Measurements from ENCODE around the gene TNPO3.
"Not testable (repeated sequence)": the region's sequence is repeated elsewhere in the genome, so short reads cannot be mapped to it uniquely, and the experiment has no call there.

TNPO3 gene

GRCh38 chr7:129014501-129015101 is 40.3 kb downstream of the TNPO3 start:
- DNase-seq (ENCODE audit: low spot score): no peak

DNA sequence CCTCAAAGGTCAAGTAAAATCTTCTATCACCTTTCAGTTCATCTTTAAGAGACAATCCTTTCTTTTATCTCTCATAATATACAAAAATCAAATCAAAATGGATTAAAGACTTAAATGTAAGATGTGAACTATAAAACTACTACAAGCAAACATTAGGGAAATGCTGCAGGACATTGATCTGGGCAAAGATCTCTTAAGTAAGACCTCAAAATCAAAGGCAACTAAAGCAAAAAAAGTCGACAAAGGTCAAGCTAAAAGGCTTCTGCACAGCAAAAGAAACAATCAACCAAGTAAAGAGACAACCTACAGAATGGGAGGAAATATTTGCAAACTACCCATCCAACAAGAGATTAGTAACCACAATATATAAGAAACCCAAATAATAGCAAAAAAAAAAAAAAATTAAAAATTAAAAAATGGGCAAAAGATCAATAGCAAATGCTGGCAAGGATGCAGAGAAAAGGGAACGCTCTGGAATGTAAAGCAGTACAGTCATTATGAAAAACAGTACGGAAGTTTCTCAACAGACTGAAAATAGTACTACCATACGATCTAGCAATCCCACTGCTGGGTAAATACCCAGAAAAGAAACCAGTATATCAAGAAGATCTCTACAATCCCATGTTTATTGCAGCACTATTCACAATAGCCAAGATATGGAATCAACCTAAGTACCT is 41.7 kb downstream of the TNPO3 start:
- DNase-seq (ENCODE audit: low spot score): no peak

DNA sequence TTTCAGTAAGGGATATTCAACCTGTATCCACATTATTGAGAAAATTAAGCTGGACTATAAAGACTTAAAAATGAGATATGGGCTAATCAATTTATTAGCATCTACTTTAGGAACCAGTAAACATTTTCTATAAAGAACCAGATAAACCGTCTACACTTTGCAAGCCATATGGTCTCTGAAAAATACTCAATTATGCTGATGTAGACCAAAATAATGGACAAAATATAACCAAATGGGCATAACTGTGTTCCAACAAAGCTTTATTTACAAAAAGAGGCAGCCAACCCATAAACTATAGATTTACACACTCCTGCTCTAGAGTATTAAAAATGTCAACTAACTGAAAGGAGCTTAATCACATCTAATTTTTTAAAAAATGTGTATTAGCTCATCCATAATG is 42.3 kb downstream of the TNPO3 start:
- no peak for DNase-seq (ENCODE audit: low spot score)

DNA sequence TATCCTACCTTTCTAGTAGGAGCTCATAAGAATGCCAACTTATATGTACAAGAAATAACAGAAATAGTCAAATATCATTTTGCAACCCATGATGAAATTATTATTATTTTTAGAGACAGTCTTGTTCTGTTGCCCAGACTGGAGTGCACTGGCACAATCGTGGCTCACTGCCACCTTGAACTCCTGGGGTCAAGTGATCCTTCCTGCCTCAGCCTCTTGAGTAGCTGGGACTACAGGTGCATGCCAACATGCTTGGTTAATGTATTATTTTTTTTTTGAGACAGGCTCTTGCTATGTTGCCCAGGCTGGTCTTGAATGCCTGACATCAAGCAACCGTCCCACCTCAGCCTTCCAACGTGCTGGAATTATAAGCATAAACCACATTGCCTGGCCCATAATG is 44.8 kb downstream of the TNPO3 start:
- no peak for DNase-seq (ENCODE audit: low spot score)

DNA sequence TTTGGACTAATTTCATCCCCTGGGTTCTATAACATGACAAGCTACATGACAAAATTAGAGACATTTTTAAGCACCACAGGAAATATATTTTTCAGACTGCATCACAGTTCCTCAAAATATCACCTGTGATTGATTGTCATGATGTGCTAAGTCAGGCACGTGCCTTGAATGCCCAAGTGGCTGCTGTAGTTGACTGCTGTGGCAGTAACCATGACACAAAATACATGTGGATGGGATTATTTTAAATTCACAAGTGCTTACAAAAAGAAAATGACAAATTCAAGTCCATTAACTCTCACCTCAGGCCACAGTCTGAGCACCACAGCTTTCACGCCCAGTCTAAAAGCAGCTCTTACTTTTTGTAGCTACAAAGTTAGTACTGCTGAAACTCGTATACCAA is 45.5 kb downstream of the TNPO3 start:
- DNase-seq (ENCODE audit: low spot score): no peak

GRCh38 chr7:129008645-129009414 is 46.1 kb downstream of the TNPO3 start:
- no peak for DNase-seq (ENCODE audit: low spot score)

- DNase-seq (ENCODE audit: low spot score): no peak
Observed at GRCh38 chr7:129007572-129007971, 47.3 kb downstream of the TNPO3 start.

- DNase-seq (ENCODE audit: low spot score): no peak
Observed at GRCh38 chr7:129006636-129007414, 48.1 kb downstream of the TNPO3 start.

DNA sequence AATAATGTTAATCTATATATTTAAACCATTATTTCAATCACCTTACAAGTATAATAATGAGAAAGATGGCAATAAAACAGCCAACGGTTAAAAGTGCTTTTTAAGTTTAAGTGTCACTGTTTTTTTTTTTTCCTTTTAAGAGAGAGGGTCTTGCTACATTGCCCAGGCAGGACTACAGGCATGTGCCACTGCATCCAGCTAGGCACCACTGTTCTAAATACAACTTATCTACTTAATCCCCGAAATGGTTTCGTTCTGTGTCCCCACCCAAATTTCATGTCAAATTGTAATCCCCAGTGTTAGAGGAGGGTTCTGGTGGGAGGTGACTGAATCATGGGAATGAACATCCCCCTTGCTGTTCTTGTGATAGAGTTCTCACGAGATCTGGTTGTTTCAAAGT is 49.7 kb downstream of the TNPO3 start:
- DNase-seq (ENCODE audit: low spot score): no peak

DNA sequence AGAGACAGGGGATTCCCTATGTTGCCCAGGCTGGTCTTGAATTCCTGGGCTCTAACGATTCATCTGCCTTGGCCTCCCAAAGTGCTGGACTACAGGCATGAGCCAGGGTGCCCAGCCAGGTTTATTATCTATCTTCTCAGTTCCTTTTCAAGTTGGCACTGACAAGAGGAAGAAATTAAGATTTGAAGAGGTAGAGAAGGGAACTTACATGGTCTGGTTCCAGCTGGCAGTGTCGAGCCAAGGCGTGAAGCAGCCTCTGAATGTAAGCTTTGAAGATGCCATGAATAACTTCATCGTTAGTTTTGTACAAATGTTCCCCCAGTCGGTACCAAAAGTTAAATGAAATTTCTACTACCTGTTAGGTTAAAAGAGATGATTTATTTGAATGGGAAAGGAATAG is 57.7 kb downstream of the TNPO3 start:
- no peak for DNase-seq (ENCODE audit: low spot score)

DNA sequence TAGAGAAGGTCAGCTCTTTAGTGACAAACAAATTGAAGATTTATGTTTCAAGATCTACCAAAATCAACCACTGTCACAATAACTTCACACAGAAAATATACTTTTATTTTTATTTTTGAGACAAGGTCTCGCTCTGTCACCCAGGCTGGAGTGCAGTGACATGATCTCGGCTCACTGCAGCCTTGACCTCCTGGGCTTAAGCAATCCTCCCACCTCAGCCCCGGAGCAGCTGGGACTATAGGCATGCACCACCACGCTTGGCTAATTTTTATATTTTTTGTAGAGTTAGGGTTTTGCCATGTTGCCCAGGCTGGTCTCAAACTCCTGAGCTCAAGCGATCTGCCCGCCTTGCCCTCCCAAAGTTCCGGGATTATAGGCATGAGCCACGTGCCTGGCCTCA is 60.4 kb downstream of the TNPO3 start:
- not testable (repeated sequence) for DNase-seq (ENCODE audit: low spot score)

DNA sequence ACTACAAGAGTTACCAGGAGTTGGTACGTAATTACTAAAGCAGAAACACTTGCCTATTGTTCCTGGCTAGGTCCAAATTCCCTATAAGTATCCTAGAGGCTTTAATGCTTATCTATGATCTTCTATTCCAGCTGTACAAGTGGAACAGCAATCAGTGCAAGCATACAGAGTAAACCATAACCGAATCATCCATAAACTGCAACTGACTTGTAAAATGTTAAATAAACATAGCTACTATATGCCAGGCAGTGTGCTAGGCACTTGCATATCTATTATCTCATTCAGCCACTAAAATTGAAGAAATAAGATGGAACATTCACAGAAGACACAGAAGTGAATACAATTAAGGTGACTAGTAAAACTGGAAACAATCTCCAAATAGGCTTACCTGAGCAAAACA is 61.5 kb downstream of the TNPO3 start:
- DNase-seq (ENCODE audit: low spot score): no peak

DNA sequence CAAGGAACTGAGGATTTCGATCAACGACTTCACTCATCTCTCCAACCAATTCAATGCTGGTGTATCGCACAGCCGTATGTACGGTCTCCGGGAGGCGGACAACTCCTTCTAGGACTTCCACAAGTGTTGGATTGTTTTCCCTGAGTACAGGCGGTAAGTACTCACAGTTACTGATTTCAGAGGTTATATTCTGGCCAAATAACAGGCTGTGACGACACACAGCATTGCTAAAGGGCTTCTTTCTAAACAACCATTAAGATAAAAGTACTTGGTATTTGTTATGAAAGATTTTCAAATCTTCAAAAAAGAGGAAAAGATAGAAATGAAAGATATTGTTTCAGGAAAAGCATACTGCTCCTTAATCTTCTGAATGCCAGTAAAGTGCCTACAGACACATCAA is 65.0 kb downstream of the TNPO3 start:
- DNase-seq (ENCODE audit: low spot score): no peak

DNA sequence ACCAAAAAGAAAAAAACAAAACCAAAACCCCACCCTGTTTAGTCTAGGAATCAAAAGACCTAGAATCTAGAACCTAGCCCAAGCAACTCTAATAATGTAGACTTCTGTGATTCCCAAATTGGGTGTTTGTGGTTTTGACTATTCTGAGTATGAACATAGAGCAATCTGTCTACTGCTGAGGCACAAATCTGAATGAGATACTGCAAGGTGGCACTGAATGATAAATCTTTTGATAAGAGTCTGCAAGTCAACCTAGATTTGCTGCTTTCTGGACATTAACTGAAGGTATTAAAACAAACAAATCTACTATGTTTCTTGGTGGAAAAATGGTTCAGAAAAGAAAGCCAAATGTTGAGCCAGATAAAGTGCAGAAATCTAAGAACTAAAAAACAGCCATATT is 66.5 kb downstream of the TNPO3 start:
- DNase-seq (ENCODE audit: low spot score): no peak

DNA sequence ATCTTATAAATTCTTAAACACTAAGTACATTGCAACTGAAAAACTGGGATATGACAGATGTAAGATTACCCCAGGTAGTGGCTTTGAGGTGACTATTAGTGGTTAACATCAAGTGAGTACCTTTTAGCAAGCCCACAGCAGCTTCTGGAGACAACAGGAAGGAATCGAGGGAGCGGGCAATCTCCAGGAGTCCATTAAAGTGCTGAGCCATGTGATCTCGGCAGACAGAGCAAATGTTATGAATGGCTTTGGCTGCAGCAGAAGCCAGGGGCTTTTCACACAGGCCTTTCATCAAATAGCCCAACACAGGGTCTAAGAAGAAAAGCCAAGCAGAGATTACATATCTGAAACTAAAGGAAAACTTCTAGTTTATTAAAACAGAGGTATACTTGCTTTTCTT is 68.3 kb downstream of the TNPO3 start:
- DNase-seq (ENCODE audit: low spot score): no peak

DNA sequence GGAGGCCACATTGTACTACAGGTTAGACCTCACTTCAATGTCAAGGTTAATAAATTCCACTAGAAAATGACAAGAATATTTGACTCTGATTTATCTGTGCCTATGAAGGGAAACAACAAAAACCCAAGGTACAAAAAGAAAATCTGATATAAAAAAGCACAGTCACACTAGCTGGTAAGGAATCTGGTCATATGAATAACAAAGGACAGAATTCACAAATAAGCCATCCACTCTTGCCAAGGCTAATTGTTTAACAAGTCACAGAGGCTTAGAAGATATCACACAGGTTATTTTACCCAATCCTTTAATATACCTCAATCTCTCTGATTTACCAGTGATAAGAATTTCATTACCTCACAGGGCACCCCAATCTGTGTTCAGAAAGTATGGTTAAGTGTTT is 69.3 kb downstream of the TNPO3 start:
- no peak for DNase-seq (ENCODE audit: low spot score)

DNA sequence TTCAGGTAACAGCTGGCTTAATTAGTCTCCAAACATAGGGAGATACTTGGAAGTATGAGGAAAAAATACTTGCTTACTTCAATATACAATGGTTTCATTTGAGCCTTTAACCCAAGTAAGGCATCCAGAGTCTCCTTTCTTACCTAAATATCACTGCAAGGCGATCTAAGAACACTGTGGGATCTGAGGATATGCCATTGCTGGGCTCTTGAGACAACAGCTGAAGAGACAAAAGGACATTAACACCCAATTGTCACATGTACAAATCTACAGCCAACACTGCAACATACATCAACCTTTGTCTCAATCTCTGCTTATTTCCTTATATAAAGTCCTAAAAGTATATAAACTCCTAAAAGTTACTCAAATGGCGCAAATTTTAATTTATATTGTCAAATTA is 72.8 kb downstream of the TNPO3 start:
- DNase-seq (ENCODE audit: low spot score): no peak

GRCh38 chr7:128974241-128974934 is 80.5 kb downstream of the TNPO3 start:
- no peak for DNase-seq (ENCODE audit: low spot score)

DNA sequence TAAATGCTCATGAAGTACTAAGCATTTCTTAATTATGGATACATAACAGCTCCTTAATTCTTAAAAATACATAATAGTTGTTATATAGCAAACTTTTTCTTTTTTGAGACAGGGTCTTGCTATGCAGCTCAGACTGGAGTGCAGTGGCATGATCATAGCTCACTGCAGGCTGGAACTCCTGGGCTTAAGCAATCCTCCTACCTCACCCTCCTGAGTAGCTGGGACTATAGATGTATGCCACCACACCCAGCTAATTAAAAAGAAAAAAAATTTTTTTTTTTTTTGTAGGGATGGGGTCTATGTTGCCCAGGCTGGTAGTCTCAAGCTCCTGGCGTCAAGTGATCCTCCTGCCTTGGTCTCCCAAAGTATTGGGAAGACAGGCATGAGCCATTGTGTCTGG is 86.3 kb downstream of the TNPO3 start:
- no peak for DNase-seq (ENCODE audit: low spot score)

GRCh38 chr7:128963327-128963757 is 91.6 kb downstream of the TNPO3 start:
- DNase-seq (ENCODE audit: low spot score): no peak

DNA sequence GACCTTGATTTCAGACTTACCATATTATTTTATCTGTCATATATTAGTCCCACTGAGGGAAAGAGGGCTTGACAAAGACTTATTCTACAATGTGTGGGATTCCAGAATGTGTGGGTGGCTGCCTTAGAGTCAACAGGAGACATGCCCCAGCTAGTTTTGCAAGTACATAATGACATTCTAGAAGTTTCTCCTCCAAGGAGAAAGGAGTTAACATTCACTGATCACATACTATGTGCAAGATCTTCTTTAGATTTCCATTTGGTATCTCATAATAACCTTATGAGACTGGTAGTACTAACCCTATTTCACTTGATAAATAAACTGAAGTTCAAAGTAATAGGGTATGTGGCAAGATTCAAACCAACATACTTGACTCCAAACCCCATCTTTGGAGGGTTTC is 92.0 kb downstream of the TNPO3 start:
- no peak for DNase-seq (ENCODE audit: low spot score)

GRCh38 chr7:128961030-128961659 is 93.8 kb downstream of the TNPO3 start:
- no peak for DNase-seq (ENCODE audit: low spot score)

Measured in AG08396 (cell line).